A204.1 (cell line): Measurements from ENCODE around the gene RBCK1.
"Not testable (repeated sequence)": the region's sequence is repeated elsewhere in the genome, so short reads cannot be mapped to it uniquely, and the experiment has no call there.

Experiments used
- FAIRE-seq: peaks from 2 replicates; lab custom pipeline; 2012; peaks lifted over from hg19 to GRCh38; lab: Jason Lieb, UNC

Gene RBCK1

DNA sequence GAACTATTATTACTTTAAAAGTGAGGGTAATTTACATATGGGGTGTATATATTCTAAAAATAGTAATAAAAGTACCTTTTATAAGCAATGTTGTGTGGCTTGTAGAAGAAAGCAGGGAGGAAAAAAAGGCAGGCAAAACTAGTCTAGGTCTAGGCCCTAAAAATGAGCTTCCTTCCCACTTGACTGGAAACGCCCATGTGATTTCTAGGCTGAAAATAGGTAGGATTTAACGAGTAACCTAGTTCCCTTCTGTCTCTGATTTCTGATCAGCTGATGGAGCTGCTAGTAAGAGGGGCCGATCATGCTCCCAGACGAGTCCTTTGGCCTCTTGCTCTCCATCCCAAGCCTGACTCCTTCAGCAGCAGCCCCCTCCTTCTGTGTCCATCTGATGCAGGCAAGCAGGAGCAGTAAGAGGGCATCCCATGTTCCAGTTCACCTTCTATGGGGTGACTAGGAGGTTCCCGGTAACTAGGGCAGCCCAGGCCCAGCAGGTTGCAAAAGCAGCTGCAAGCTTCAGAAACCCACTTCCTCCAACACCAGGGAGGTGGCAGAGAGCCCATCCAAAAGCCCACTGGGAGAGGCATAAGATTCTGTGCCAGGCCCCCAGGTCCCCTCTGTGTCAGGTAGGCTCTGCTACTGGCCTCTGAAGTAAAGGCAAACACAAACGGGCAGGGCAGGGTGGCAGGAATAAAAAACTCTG is 29.8 kb downstream of the RBCK1 start:
- no peak for FAIRE-seq

DNA sequence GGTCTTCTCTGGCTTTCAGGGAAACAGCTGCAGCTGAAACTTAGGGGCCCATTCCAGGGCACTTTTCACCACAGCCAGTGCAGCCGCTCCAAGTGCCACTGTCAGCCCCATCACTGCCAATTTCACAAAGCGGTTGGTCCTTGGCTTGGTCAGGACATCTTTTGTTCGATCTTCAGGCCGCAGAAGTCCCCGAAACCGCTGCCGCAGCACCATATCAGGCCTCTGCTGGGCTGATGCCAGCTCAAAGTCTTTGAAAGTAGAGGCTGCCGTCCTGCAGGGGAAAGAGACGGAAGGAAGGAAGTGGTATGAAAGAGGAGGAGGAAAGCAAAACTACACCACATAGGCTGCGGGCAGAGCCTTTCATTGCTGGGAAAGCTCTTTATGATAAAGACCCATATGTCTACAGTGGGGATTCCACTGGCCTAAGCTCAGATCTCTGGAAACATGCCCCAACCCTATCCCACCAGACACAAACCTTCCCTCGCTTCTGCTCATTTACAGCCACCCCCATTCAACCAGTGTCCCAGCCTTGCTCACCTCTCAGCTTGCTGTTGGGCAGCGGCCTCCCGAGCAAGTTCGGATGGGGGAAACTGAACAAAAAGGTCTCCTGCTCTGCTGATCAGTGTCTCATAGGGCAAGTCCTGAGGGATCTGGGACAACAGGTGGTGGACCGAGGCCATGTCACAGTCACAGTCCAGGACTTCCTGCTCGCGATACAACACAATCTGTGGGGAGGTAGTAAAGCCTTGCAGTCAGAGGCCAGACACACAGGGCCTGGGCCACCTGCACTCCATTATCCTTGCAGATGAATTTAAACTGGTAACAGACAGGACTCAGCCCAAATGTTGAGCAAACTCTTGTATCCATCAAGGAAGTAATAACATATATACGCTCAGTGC is 30.7 kb downstream of the RBCK1 start:
- no peak for FAIRE-seq

DNA sequence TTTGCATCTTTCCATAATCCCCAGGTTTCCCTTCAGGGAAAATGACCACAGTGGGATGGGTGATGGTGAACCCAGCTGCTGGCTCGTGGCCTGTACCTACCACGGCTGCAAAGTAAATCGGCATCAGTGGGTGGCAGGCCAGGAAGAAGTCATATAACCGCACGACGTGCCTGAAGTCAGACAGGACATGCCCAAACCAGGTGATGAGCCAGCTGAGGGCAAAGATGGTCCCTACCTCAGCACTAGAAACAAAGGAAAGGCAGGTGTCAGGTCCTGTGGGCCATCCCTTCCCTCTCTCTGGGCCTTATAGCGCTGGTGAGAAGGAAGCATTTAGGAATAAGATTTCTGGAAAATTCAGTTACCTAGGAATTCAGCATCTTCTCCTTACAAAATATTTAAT is 32.0 kb downstream of the RBCK1 start:
- FAIRE-seq: no peak

DNA sequence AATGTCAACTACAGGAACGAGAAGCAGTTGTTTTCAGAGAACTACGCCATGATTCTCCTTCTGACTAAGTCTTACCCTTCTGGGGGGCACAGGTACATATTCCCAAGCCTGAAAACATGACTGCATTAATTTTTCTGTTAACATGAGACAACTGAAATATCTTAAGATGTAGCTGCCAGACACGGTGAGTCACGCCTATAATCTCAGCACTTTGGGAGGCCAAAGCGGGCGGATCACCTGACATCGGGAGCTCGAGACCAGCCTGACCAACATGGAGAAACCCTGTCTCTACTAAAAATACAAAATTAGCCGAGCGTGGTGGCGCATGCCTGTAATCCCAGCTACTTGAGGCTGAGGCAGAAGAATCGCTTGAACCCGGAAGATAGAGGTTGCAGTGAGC is 32.5 kb downstream of the RBCK1 start:
- no peak for FAIRE-seq

DNA sequence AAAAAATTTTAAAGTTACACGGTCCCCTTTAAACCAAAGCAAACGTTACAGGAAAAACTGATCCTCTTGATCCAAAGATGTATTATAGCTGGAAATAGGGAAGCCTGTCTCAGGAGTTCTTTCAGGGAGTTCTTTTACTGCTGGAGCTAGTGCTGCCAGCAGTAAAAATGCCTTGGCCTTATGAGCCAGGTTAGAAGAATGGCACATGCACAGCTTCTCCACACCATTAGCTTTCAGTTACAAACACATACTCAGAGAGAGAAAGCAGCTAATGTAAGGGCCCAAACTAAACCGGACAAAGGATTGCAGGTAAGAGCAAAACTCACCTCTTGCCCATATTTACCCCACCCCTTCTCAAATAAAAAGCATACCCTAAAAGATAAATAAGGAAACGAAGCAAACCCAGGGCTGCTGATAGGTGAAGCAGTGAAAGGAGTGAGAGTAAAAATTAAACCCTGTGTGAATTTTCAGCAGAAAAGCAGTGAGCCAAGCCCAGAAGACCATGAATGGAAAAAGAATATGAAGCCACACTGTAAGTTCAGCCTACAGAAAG is 35.2 kb downstream of the RBCK1 start:
- no peak for FAIRE-seq

DNA sequence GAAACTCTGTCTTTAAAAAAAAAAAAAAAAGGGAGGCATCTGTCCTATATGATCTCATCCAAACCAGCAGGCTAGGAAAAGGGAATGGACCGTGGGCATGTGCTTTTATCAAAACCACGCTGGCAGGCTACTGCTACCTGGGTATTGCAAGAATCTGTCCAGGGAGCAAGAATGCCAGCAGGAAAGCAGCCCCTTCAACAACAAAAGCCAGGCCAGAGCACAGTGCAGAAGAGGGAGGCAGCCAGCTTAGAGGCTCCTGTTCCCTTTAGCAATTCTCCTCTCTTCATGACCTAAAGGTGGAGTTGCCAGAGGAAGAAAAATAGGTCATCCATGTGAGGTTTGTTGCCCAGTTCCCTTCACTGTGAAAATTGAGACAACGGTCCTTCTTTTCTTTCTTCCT is 36.0 kb downstream of the RBCK1 start:
- FAIRE-seq: no peak

DNA sequence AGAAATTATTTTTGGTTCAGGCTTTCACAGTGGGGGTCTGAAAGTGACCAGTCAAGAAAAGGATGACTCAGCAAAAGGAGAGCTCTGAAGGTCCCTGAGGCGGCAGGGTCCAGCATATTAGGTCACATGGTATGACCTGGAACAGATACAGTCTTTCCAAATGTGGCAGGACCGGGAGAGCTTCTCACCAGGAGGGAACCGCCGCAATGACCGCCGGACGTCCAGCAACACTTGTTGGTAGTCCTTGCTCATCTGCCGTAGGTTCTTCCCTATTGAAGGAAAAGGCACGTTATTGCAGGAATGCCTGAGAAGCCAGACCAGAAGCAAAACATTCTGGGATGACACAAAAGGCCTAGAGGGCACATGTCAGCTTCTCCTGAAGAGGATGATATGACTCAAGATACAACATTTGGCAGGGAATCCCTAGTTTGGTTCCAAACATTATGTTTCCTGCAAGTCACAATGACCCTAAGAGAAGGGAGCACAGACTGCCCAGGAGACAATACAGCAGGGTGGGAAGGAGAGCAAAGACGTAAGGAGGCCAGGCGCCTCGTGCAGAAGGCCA is 36.8 kb downstream of the RBCK1 start:
- FAIRE-seq: no peak

DNA sequence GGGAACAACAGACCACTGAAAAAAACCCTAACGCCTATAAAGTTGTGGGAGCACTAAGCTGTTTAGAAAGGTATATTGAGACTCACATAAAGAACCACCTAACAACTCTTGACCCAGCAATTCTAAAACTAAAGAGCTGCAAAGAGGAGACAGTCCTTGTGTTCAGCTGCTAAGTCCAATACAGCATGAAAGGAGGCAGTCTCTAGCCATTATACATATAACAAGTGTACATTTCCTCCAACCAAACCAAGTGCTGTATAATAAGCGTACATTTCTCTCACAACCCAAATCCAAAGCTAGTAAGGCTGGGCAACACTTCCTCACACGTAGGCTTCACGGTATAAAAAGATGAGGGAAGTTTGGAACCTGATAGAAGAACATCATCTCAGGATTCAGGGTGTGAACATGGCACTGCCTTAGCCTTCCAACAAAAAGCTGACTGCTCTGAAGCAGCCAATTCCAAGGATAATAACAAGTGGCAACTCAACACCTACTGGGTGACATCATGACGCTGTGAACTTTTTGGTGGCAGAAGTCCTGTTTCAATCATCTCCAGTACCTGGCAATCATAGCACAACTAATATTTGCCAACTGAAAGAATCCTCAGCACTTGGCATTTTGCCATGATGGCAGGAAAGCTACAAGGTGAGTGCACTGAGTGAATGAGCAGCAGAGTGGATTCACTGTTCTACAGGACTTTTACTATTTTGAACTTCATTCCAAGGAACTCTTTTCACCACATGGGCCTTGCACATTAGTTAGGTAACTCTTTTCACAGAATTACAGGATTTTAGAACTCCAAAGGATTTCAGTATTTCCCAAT is 37.6 kb downstream of the RBCK1 start:
- no peak for FAIRE-seq

DNA sequence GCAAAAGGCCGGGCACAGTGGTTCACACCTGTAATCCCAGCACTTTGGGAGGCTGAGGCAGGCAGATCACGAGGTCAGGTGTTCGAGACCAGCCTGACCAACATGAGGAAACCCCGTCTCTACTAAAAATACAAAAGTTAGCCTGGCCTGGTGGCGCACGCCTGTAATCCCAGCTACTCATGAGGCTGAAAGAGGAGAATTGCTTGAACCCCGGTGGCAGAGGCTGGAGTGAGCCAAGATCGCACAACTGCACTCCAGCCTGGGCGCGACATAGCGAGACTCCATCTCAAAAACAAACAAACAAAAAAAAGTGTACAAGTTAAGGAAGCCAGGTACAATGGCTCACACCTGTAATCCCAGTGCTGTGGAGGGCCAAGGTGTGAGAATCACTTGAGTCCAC is 43.9 kb downstream of the RBCK1 start:
- FAIRE-seq: not testable (repeated sequence)

DNA sequence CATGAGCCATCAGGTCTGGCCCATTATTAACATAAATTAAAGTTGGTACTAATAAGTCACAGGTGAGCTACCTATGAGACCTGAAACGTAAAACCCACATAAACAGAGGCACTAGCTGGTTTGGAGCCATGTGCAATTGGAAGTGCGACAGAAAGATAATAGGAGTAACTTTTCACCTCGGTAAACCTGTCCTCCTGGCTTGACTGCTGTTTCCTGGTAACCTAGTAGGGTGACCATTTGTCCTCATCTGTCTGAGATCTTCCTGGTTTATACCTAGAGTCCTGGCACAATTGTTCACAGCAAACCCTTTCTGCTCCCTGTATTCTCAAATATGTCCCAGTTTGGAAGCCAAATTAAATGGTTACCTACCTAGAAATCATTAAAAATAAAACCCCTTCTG is 46.9 kb downstream of the RBCK1 start:
- FAIRE-seq: no peak

DNA sequence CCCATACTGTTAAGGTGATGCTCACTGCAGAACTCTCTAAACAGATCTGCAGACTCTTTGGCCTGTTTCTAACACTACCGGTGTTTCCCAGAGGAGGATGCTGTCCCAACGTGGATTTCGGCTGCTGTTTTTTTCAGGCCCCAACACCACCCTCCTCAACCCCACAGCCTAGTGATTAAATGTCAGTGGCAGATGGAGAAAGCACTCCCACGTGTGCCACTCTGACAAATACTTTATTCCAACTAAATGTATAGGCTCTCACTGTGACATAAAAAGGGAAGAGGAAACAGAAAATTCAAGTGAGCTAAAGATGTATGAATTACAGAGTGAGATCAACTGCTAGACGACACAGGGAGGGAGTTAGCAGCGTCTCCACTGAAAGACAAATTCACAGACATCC is 50.7 kb downstream of the RBCK1 start:
- no peak for FAIRE-seq

DNA sequence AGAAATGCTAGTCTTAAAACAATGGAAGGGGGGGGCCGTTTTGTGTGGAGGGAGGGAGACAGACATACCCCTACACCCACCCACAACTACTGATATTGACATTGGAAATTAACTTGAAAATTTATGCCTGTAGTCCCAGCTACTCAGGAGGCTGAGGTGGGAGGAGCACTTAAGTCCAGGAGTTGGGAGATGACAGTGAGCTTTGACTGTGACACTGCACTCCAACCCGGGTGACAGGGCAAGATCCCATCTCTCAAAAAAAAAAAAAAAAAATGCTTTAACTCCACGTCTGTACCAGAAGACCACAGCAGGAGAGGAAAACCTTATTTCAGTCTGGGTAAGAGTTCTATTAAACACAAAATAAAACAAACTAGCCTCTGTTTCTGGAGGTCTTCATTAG is 52.1 kb downstream of the RBCK1 start:
- FAIRE-seq: no peak

DNA sequence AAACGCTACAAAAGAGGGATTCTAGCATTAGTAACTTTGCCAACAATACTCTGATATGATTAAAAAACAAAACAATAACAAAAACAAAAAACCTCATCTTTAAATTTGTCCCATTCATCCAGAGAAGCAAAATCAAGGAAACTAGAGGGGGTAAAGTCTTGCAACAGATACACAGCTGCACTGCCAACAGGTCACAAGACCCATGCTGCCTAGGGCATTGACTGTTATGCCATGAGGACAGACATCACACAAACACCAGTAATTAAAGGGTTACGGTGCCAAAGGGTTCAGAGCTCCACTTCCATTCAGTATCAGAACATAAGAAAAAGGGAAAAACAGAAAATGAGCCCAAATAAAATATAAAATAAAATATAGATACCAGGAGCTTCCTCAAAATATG is 52.6 kb downstream of the RBCK1 start:
- no peak for FAIRE-seq

DNA sequence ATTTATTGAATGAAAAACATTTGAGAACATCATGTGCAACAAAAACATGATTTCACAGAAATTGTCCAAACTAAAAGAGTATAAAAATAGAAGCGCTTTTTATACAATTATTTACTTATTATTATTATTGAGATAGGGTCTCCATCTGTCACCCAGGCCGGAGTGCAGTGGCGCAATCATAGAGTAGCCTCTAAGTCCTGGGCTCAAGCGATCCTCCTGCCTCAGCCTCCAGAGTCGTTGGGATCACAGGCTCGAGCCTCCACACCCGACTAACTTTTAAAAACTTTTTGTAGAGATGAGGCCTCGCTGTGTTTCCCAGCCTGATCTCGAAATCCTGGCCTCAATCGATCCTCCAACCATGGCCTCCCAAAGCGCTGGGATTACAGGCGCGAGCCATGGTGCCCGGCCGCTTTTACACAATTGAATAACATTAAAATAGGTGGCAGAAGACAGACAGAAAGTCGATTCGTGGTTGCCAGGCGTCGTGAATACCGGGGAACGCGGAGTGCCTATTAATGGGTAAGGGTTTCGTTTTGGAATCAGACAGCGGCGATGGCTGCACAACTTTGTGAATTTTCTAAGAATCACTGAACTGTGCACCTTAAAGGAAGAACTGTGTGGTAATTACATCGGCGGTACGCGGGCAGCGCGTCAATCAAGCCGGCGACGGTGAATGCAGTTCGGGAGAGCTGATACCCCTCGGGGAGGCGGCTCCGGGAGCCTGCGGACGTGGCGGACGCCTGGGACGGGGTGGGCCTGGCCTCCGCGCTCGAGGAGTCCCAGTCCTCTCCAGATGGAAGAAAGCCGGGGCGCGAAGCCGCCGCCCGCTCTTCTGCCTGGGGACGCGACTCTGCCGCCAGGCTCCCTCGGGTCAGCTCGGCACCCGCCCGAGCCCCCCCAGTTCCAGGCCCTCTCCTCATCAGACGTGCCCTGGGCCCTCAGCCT is 53.4 kb downstream of the RBCK1 start:
- FAIRE-seq: no peak

DNA sequence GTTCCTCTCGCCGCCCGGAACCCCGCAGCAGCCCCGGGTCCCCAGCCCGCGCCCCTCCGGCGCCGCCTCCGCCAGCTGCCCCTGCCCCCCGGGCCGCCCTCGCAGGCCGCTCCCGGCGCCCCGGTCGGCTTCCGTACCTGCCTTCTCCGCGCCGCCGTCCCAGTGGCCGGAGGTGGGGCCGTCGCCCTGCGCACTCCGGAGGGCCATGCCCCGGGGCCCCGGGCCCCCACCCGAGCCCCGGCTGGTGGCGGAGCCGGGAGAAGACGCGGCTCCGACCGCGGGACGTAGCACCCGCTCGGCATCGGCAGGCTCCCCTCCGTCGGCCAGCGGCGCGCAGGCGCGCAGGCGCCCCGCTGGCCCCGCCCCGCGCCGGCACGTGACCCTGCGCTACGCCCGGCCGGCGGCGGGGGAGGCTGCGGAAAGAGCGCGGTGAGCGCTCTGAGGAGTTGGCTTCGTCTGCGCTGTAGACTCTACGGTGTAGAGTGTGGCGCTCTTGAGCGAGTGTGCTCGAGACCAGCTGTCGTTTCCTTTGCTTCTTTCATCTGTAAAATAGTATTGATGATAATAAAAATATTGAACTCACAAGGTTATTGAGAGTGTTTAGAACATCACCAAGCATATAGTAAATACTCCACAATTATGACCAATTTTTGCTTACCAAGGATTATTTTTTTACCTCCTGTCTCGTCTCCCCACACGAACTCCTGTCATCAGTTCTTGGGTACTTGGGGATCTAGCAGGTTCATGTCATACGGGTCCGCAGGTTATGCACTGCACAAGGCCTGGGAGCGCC is 54.3 kb downstream of the RBCK1 start, which contains the start of gene TBC1D20:
TSS of gene TBC1D20 (minus strand) at position 335 of the 793 bp plus-strand sequence. CDS start at position 207, 128 bp downstream.
- FAIRE-seq: no peak

DNA sequence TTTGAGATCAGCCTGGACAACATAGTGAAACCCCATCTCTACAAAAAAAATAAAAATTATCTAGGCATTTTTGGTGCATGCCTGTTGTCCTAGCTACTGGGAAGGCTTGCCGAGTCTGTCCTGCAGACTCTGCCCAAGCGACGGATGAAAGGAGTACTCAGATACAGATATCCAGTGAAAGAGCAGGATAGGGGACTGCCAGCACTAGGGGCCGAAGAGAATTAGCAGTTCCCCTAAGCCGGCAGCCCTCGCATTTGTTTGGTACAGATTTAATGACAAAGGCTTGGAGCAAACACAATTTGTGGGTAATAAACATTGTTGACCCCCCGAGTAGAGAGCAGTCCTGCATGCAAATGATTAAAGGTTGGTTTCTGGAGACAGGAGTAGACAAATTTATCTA is 59.7 kb downstream of the RBCK1 start:
- no peak for FAIRE-seq

DNA sequence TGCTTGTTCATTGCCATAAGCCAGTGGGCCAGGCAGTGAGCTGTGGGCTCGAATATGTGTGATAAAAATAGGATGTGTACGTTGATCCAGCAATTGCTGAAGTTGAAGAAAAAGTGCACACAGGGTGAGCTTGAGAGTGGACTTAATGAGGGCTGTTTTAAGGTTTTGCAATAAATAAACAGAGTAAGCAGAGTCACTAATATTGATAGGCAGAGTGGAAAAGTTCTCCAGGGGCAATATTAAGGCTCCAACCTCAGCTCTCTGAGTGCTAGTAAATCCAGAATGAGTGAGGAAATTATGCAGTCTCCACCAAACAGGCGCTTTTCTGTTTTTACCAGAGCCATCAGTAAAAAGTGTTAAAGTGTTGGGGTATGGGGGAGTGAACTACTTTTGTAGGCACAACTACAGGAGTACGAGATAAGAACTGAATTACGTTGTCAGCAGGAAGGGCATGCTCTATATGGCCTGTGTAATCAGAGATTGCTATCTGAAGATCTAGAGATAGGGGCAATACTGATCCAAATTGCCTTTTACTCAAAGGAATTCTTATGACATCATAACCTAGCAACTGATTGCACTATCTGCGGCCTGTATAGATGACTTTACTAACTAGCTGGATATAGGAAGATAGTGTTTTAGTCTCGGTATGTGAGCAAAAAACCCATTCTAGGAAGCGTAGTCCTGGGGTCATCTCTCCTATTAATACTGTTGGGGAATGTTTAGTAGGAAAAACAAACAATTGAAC is 61.8 kb downstream of the RBCK1 start:
- no peak for FAIRE-seq

DNA sequence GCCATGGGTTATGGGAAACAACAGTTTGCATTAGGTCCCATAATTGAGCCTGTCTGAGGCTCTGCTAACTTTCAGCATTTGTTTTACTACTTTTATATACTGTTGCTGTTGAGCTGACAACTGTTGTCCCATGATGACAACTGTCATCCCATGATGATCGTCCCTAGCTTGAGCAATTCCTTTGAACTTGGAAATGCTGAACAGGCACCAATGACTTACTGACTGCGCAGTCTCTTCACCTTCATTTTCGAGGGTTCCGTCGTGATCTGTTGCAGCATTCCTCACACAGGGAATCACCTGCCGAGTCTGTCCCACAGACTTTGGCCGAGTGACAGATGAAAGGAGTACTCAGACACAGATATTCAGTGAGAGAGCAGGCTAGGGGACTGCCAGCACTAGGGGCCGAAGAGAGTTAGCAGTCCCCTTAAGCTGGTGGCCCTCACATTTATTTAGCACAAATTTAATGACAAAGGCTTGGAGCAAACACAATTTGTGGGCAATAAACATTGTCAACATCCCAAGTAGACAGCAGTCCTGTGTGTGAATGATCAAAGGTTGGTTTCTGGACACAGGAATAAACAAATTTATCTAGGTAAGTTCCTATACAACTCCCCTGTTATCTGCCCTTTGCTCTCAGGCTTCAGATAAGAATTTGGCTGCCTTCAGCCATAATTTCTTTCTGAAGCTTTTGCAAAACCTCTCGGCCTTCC is 64.2 kb downstream of the RBCK1 start:
- no peak for FAIRE-seq

DNA sequence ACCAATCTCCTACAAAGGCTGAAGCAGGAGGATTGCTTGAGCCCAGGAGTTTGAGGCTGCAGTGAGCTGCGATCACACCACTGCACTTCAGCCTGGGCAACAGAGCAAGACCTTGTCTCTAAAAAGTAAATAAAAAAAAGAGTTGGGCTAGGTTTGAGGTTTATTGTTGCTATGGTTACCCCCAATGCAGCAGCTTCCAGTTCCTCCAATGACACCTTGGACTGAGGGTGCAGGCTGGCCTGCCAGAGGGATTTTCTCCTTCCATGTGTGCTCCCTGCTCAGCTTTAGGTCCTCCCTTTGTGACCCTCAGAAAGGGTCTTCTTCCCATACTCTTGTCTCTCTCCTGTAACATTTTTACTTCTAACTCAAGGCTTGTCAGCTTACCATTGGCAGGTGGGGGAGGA is 64.8 kb downstream of the RBCK1 start:
- FAIRE-seq: no peak
